HepG2 (cell line): Measurements from ENCODE around the gene FAM114A1. TPM values are rescaled to one million over a fixed set of nuclear protein-coding genes. Genes with fewer than 3 reads are reported as not detected.
A peak's percentile ranks its signal among the peaks of the same experiment; 100 is the strongest.

Source experiments
- ATAC-seq: fragments of 200-7000 bp; cut with Tn5 transposase; 3 replicates; pipeline ENCODE4 v1.9.1; 2020; ENCODE audit warnings: mild to moderate bottlenecking, moderate library complexity
- BruUV-seq: library from RNA; stranded (reverse); fragments of 400-500 nt; replicated peaks from 2 replicates; lab custom pipeline; 2021; lab: Mats Ljungman, UMichigan
- CTCF ChIA-PET: fragments of 300-600 bp; formaldehyde crosslinking; extraction: SDS; loops from one replicate; lab custom pipeline; 2021; ENCODE audit warnings: low total read pairs, inconsistent platforms, low intra/inter-chr PET ratio; lab: Yijun Ruan, JAX
- POLR2A ChIA-PET: fragments of 350-600 bp; sonication (Branson Sonifier 250); formaldehyde crosslinking; loops from one replicate; lab custom pipeline; 2020; ENCODE audit warnings: antibody characterized with exemption, inconsistent platforms; lab: Yijun Ruan, JAX
- DNase-seq: peaks from one replicate; pipeline ENCODE4 v3.0.0-alpha.2; 2015; ENCODE audit warnings: low spot score
- FAIRE-seq: peaks from 3 replicates; lab custom pipeline; 2011; peaks lifted over from hg19 to GRCh38; lab: Jason Lieb, UNC
- H2AFZ ChIP-seq: one replicate; pipeline ENCODE4 v1.6.1; 2011; ENCODE audit warnings: low read length, inconsistent platforms
- H3K27ac ChIP-seq: fragments of 300-600 bp; 3 replicates; pipeline ENCODE4 v1.8.0; 2011; ENCODE audit warnings: mixed run types, mild to moderate bottlenecking, mixed read lengths, low read length, inconsistent platforms; ENCODE audit not compliant: insufficient read depth; ENCODE audit errors: extremely low read length
- H3K27me3 ChIP-seq, 2 experiments: fragments of 200-600 bp in 1 of 2; 2 replicates in 1 of 2; 3 replicates in 1 of 2; pipeline versions ENCODE4 v1.6.0 to v1.8.0; 2011; ENCODE audit warnings: low read length in 2 of 2, mild to moderate bottlenecking in 2 of 2, moderate library complexity in 2 of 2, inconsistent platforms in 1 of 2; ENCODE audit not compliant: insufficient read depth in 2 of 2, control insufficient read depth in 1 of 2
- H3K36me3 ChIP-seq, 2 experiments: fragments of 200-600 bp in 1 of 2; replicated peaks in 1 of 2; 2 replicates in 1 of 2; 3 replicates in 1 of 2; pipeline versions ENCODE4 v1.5.1 to v1.8.0; 2011; ENCODE audit warnings: low read length in 2 of 2, inconsistent platforms in 1 of 2; ENCODE audit not compliant: insufficient read depth in 2 of 2, control insufficient read depth in 1 of 2
- H3K4me1 ChIP-seq: 2 replicates; pipeline ENCODE4 v1.5.1; 2012; ENCODE audit warnings: low read length, inconsistent platforms; ENCODE audit not compliant: insufficient read depth
- H3K4me2 ChIP-seq: 2 replicates; pipeline ENCODE4 v1.6.0; 2011; ENCODE audit warnings: low read depth, low read length, inconsistent platforms
- H3K4me3 ChIP-seq, 3 experiments: fragments of 200-600 bp in 1 of 3; sonication (generic), shearing (Covaris generic) in 1 of 3; replicated peaks in 1 of 3; 2 replicates each; pipeline ENCODE4 v1.5.1; 2011 to 2016; ENCODE audit warnings: low read length in 3 of 3, inconsistent platforms in 2 of 3, low read depth in 2 of 3, mild to moderate bottlenecking in 2 of 3, control low read depth in 1 of 3, mixed read lengths in 1 of 3; ENCODE audit not compliant: insufficient read depth in 1 of 3
- H3K79me2 ChIP-seq: one replicate; pipeline ENCODE4 v1.6.1; 2011; ENCODE audit warnings: low read length, inconsistent platforms; ENCODE audit not compliant: insufficient read depth
- H3K9ac ChIP-seq: 2 replicates; pipeline ENCODE4 v1.6.0; 2011; ENCODE audit warnings: mild to moderate bottlenecking, low read depth, low read length, inconsistent platforms; ENCODE audit not compliant: insufficient read depth
- H3K9me3 ChIP-seq: 2 replicates; pipeline ENCODE4 v1.5.1; 2012; ENCODE audit warnings: mild to moderate bottlenecking, low read length
- H4K20me1 ChIP-seq: 2 replicates; pipeline ENCODE4 v1.6.0; 2011; ENCODE audit warnings: inconsistent platforms, mild to moderate bottlenecking, low read length, moderate library complexity; ENCODE audit not compliant: insufficient read depth
- FOSL2 ChIP-seq: sonication (generic); formaldehyde crosslinking; IDR thresholded peaks from 2 replicates; pipeline ENCODE4 v1.4.0; 2020; ENCODE audit warnings: missing genetic modification reagents
- FOXM1 ChIP-seq: sonication (generic); formaldehyde crosslinking; IDR thresholded peaks from 2 replicates; pipeline ENCODE4 v1.5.0; 2020; ENCODE audit warnings: missing genetic modification reagents
- GFI1 ChIP-seq: sonication (generic); formaldehyde crosslinking; IDR thresholded peaks from 2 replicates; pipeline ENCODE4 v1.5.0; 2020; ENCODE audit warnings: missing genetic modification reagents, mild to moderate bottlenecking, borderline replicate concordance
- HOMEZ ChIP-seq: IDR thresholded peaks from 2 replicates; pipeline ENCODE4 v1.6.1; 2016; ENCODE audit warnings: low read depth
- PHF8 ChIP-seq: sonication (generic); formaldehyde crosslinking; IDR thresholded peaks from 2 replicates; pipeline ENCODE4 v1.5.0; 2020; ENCODE audit warnings: missing genetic modification reagents
- RARG ChIP-seq: sonication (generic); formaldehyde crosslinking; IDR thresholded peaks from 2 replicates; pipeline ENCODE4 v1.4.0; 2020; ENCODE audit warnings: low read depth, mild to moderate bottlenecking, missing genetic modification reagents
- ZKSCAN8 ChIP-seq: IDR thresholded peaks from 2 replicates; pipeline ENCODE4 v1.6.1; 2016; ENCODE audit warnings: borderline replicate concordance, missing genetic modification reagents, missing compliant biosample characterization
- ZNF331 ChIP-seq: sonication (generic); formaldehyde crosslinking; IDR thresholded peaks from 2 replicates; pipeline ENCODE4 v1.4.0; 2020; ENCODE audit warnings: missing genetic modification reagents
- ZNF354B ChIP-seq: sonication (generic); formaldehyde crosslinking; IDR thresholded peaks from 2 replicates; pipeline ENCODE4 v1.8.0; 2022; ENCODE audit warnings: mild to moderate bottlenecking, missing genetic modification reagents
- ZNF549 ChIP-seq: sonication (generic); formaldehyde crosslinking; IDR thresholded peaks from 2 replicates; pipeline ENCODE4 v1.5.0; 2020; ENCODE audit warnings: missing genetic modification reagents
- ZNF589 ChIP-seq: sonication (generic); formaldehyde crosslinking; conservative IDR thresholded peaks from 2 replicates; pipeline ENCODE4 v1.8.0; 2022; ENCODE audit warnings: mild to moderate bottlenecking, moderate library complexity, missing genetic modification reagents
- WGBS: methylation state at CpG from one replicate; pipeline ENCODE4 v1.1.6; 2017; ENCODE audit warnings: low lambda C conversion rate; 5-methylcytosine and 5-hydroxymethylcytosine counted together
- in situ Hi-C: cut with HindIII; loops from 2 replicates; pipeline ENCODE4 v1.10.0; 2017; ENCODE audit warnings: low pct_unique_long_range_greater_than_20kb; ENCODE audit not compliant: extremely low pct_ligation_motif_present
- intact Hi-C: fragments of 100-400 bp; cut with micrococcal nuclease; formaldehyde crosslinking; loops from one replicate; pipeline ENCODE4 v1.10.0; 2022; ENCODE audit not compliant: unreplicated experiment
- polyA plus RNA-seq, 8 experiments: library from polyadenylated mRNA; depleted of rRNA in 3 of 8; stranded (reverse) in 7 of 8; unstranded in 1 of 8; fragments of >200 nt; fragmentation: Illumina TruSeq in 4 of 8; extraction: Trizol in 4 of 8; gene quantifications; 2 replicates each; pipeline versions ENCODE4 v1.2.1 to v1.2.3, GENCODE V29; 2011 to 2016; ENCODE audit warnings: low read depth in 4 of 8, missing spikeins in 1 of 8, mixed read lengths in 1 of 8; ENCODE audit not compliant: insufficient read depth in 1 of 8
- total RNA-seq, 5 experiments: library from RNA; depleted of rRNA; stranded (reverse); fragments of >200 nt; fragmentation: Illumina TruSeq; extraction: Trizol; gene quantifications; 2 replicates each; pipeline ENCODE4 v1.2.3, GENCODE V29; 2016; ENCODE audit warnings: low read depth in 1 of 5
- TF ChIP-seq, protein P1 (sequence below): IDR thresholded peaks from 2 replicates; pipeline ENCODE4 v1.6.1; 2016; ENCODE audit warnings: missing compliant biosample characterization, missing genetic modification reagents, borderline replicate concordance
- TF ChIP-seq, protein P2 (sequence below): sonication (generic); formaldehyde crosslinking; IDR thresholded peaks from 2 replicates; pipeline ENCODE4 v1.4.0; 2020; ENCODE audit warnings: missing genetic modification reagents, borderline replicate concordance

Gene FAM114A1
- total and polyA plus RNA-seq, 2 of the 13 experiments (the other 11 are each of a cell fraction or from before 2014, with no cell fraction given): 61.0 to 76.9 TPM

DNA sequence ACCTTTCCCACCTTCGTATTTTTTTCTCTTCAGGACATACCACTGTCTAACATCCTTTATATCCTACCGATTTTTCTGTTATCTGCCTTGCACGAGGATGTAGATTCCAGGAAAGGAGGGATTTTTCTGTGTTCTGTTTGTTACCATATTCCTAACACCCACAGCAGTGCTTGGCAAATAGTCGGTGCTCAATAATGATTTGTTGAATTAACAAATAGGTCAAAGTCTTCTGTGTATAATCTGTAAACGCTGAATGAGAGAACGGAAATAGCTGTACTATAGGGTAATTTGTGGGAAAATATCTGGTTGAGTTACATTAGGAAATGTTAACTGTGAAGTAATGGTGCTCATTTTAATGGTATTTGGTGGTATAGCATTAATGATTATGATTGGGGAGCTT, 83.1 kb downstream of the FAM114A1 start:
- no TSS peak for BruUV-seq
- CTCF ChIA-PET: no interaction called here
- 9% methylated on average over 6 of the region's 6 CpGs for WGBS

GRCh38 chr4:38951598-38951997, 84.0 kb downstream of the FAM114A1 start:
- H3K4me3 ChIP-seq: no peak overlapping the region
- no peak for FAIRE-seq
- POLR2A ChIA-PET: no interaction called here
- TF ChIP-seq, protein P1, sequence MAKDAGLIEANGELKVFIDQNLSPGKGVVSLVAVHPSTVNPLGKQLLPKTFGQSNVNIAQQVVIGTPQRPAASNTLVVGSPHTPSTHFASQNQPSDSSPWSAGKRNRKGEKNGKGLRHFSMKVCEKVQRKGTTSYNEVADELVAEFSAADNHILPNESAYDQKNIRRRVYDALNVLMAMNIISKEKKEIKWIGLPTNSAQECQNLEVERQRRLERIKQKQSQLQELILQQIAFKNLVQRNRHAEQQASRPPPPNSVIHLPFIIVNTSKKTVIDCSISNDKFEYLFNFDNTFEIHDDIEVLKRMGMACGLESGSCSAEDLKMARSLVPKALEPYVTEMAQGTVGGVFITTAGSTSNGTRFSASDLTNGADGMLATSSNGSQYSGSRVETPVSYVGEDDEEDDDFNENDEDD (CRISPR knock-in tag): no peak
- TF ChIP-seq RARG (CRISPR knock-in tag): no peak
- no peak for TF ChIP-seq HOMEZ (CRISPR knock-in tag)
- no peak for TF ChIP-seq PHF8 (CRISPR knock-in tag)
- TF ChIP-seq ZNF549 (CRISPR knock-in tag): no peak
- TF ChIP-seq ZNF331 (CRISPR knock-in tag): no peak
- TF ChIP-seq FOSL2 (CRISPR knock-in tag): no peak
- no peak for TF ChIP-seq GFI1 (CRISPR knock-in tag)
- TF ChIP-seq, protein P2, sequence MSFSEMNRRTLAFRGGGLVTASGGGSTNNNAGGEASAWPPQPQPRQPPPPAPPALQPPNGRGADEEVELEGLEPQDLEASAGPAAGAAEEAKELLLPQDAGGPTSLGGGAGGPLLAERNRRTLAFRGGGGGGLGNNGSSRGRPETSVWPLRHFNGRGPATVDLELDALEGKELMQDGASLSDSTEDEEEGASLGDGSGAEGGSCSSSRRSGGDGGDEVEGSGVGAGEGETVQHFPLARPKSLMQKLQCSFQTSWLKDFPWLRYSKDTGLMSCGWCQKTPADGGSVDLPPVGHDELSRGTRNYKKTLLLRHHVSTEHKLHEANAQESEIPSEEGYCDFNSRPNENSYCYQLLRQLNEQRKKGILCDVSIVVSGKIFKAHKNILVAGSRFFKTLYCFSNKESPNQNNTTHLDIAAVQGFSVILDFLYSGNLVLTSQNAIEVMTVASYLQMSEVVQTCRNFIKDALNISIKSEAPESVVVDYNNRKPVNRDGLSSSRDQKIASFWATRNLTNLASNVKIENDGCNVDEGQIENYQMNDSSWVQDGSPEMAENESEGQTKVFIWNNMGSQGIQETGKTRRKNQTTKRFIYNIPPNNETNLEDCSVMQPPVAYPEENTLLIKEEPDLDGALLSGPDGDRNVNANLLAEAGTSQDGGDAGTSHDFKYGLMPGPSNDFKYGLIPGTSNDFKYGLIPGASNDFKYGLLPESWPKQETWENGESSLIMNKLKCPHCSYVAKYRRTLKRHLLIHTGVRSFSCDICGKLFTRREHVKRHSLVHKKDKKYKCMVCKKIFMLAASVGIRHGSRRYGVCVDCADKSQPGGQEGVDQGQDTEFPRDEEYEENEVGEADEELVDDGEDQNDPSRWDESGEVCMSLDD: no peak
- no peak for TF ChIP-seq ZNF589 (CRISPR knock-in tag)
- TF ChIP-seq ZNF354B (CRISPR knock-in tag): no peak
- H3K9me3 ChIP-seq: no peaks in the 10 kb centered on the region
- intact Hi-C loops (no loop called here), in situ Hi-C loops (no loop called here)
- H4K20me1 ChIP-seq: no peaks in the 10 kb centered on the region
- no peaks in the 10 kb centered on the region for H3K79me2 ChIP-seq
- H3K27me3 ChIP-seq: no peaks in the 10 kb centered on the region
- no peak overlapping the region for H2AFZ ChIP-seq
- BruUV-seq: no TSS peak
- 9% methylated on average over 2 of the region's 2 CpGs for WGBS
- H3K4me2 ChIP-seq: no peak overlapping the region
- H3K36me3 ChIP-seq: no peaks in the 10 kb centered on the region
- CTCF ChIA-PET: no interaction called here
- DNase-seq: no peak
- H3K9ac ChIP-seq: no peak overlapping the region
- no peak for ATAC-seq
- no peak overlapping the region for H3K27ac ChIP-seq
- H3K4me1 ChIP-seq: peaks cover 16% of the 10 kb centered on the region

More for the DNA sequence above, 83.1 kb downstream of the FAM114A1 start:
- no peaks in the 10 kb centered on the region for H4K20me1 ChIP-seq
- FAIRE-seq (no peak), ATAC-seq (no peak; the same call in 2 of the 3 replicates), DNase-seq (peak; percentile 23)
- 0 out of 2 replicates have a peak, but pooled peaks have one; percentile 47 for TF ChIP-seq ZKSCAN8
- no peak for TF ChIP-seq FOXM1 (CRISPR knock-in tag)
- intact Hi-C loops (no loop called here), in situ Hi-C loops (no loop called here)
- H3K4me1 ChIP-seq: peaks cover 16% of the 10 kb centered on the region
- H3K27me3 ChIP-seq: no peaks in the 10 kb centered on the region
- no peak overlapping the region for H3K4me3 ChIP-seq
- POLR2A ChIA-PET: interaction anchor here (1.0 kb wide), 1 partner anchor 16 kb away, joined by 3 read pairs; no protein-coding TSS in a partner anchor
- H3K4me2 ChIP-seq: peak overlapping the region; percentile 40; the same call in 1 of the 2 replicates
- no peak overlapping the region for H2AFZ ChIP-seq
- H3K79me2 ChIP-seq: no peaks in the 10 kb centered on the region
- no peaks in the 10 kb centered on the region for H3K9me3 ChIP-seq
- no peaks in the 10 kb centered on the region for H3K36me3 ChIP-seq
- H3K9ac ChIP-seq: no peak overlapping the region
- no peak overlapping the region for H3K27ac ChIP-seq
